IMR-90 (cell line): Measurements from ENCODE around the gene ENPP3. TPM values are rescaled to one million over a fixed set of nuclear protein-coding genes. Genes with fewer than 3 reads are reported as not detected.

Experiments
- ATAC-seq: fragments of 200-7000 bp; cut with Tn5 transposase; 2 replicates; pipeline ENCODE4 v1.9.1; 2020; ENCODE audit warnings: low read depth, mild to moderate bottlenecking, moderate library complexity
- BruUV-seq: library from RNA; stranded (reverse); fragments of 400-500 nt; replicated peaks from 2 replicates; lab custom pipeline; 2021; lab: Mats Ljungman, UMichigan
- CTCF ChIA-PET: fragments of 300-600 bp; formaldehyde crosslinking; extraction: SDS; loops from one replicate; lab custom pipeline; 2021; ENCODE audit warnings: antibody characterized with exemption; lab: Yijun Ruan, JAX
- POLR2A ChIA-PET: fragments of 300-600 bp; sonication (Branson Sonifier 250); formaldehyde crosslinking; loops from one replicate; lab custom pipeline; 2022; ENCODE audit warnings: antibody characterized with exemption; ENCODE audit not compliant: unreplicated experiment; lab: Charles Lee
- DNase-seq: peaks from one replicate; pipeline ENCODE4 v3.0.0; 2013
- H2AFZ ChIP-seq: replicated peaks from 2 replicates; pipeline ENCODE3; 2013; ENCODE audit warnings: low read length, mild to moderate bottlenecking; ENCODE audit not compliant: poor library complexity
- H2AK5ac ChIP-seq: 2 replicates; pipeline ENCODE4 v1.6.1; 2013; ENCODE audit warnings: low read depth, low read length, inconsistent platforms
- H2AK9ac ChIP-seq: replicated peaks from 2 replicates; pipeline ENCODE3; 2013; ENCODE audit warnings: mild to moderate bottlenecking, low read depth, low read length, moderate library complexity; ENCODE audit not compliant: poor library complexity
- H2BK120ac ChIP-seq: 2 replicates; pipeline ENCODE4 v1.6.1; 2013; ENCODE audit warnings: low read depth, low read length, inconsistent platforms
- H2BK15ac ChIP-seq: 3 replicates; pipeline ENCODE4 v1.6.1; 2013; ENCODE audit warnings: low read depth, low read length, inconsistent platforms
- H2BK20ac ChIP-seq: 2 replicates; pipeline ENCODE4 v1.6.1; 2013; ENCODE audit warnings: low read depth, mild to moderate bottlenecking, inconsistent platforms, low read length, moderate library complexity
- H2BK5ac ChIP-seq: 2 replicates; pipeline ENCODE4 v1.6.1; 2013; ENCODE audit warnings: mild to moderate bottlenecking, low read depth, low read length, inconsistent platforms; ENCODE audit not compliant: poor library complexity, severe bottlenecking
- H3K14ac ChIP-seq: replicated peaks from 2 replicates; pipeline ENCODE4 v1.6.1; 2013; ENCODE audit warnings: low read depth, low read length, inconsistent platforms
- H3K18ac ChIP-seq: 2 replicates; pipeline ENCODE4 v1.6.1; 2013; ENCODE audit warnings: low read depth, low read length, control low read depth
- H3K23ac ChIP-seq: 2 replicates; pipeline ENCODE4 v1.6.1; 2013; ENCODE audit warnings: low read depth, low read length, inconsistent platforms
- H3K27ac ChIP-seq: 2 replicates; pipeline ENCODE4 v1.5.1; 2013; ENCODE audit warnings: mild to moderate bottlenecking, control low read depth, low read length; ENCODE audit not compliant: insufficient read depth
- H3K27me3 ChIP-seq: 2 replicates; pipeline ENCODE4 v1.6.1; 2013; ENCODE audit warnings: low read length; ENCODE audit not compliant: control insufficient read depth, insufficient read depth
- H3K36me3 ChIP-seq: 2 replicates; pipeline ENCODE4 v1.6.1; 2013; ENCODE audit warnings: low read length, mixed read lengths; ENCODE audit not compliant: control insufficient read depth, insufficient read depth
- H3K4ac ChIP-seq: 2 replicates; pipeline ENCODE4 v1.6.1; 2013; ENCODE audit warnings: low read depth, low read length, inconsistent platforms
- H3K4me1 ChIP-seq: 2 replicates; pipeline ENCODE4 v1.6.1; 2013; ENCODE audit warnings: low read length, mixed read lengths; ENCODE audit not compliant: control insufficient read depth, insufficient read depth
- H3K4me2 ChIP-seq: 2 replicates; pipeline ENCODE4 v1.6.1; 2013; ENCODE audit warnings: low read depth, mild to moderate bottlenecking, control low read depth, low read length, moderate library complexity
- H3K4me3 ChIP-seq: 2 replicates; pipeline ENCODE4 v1.5.1; 2013; ENCODE audit warnings: low read depth, mild to moderate bottlenecking, control low read depth, low read length, moderate library complexity; ENCODE audit not compliant: insufficient read depth
- H3K56ac ChIP-seq: 2 replicates; pipeline ENCODE4 v1.6.1; 2013; ENCODE audit warnings: low read length, inconsistent platforms; ENCODE audit not compliant: insufficient read depth; ENCODE audit errors: extremely low read depth
- H3K79me1 ChIP-seq, 2 experiments: 2 replicates each; pipeline ENCODE4 v1.6.1; 2013; ENCODE audit warnings: low read length in 2 of 2, inconsistent platforms in 1 of 2, low read depth in 1 of 2
- H3K9ac ChIP-seq: 2 replicates; pipeline ENCODE4 v1.6.1; 2013; ENCODE audit warnings: low read depth, low read length, control low read depth
- H3K9me1 ChIP-seq: 2 replicates; pipeline ENCODE4 v1.6.1; 2013; ENCODE audit warnings: low read length, inconsistent platforms; ENCODE audit not compliant: insufficient read depth
- H3K9me3 ChIP-seq: 2 replicates; pipeline ENCODE4 v1.6.1; 2013; ENCODE audit warnings: low read length; ENCODE audit not compliant: control insufficient read depth, insufficient read depth
- H4K20me1 ChIP-seq: 2 replicates; pipeline ENCODE4 v1.6.1; 2013; ENCODE audit warnings: low read length, inconsistent platforms; ENCODE audit not compliant: insufficient read depth
- H4K5ac ChIP-seq: 2 replicates; pipeline ENCODE4 v1.6.1; 2013; ENCODE audit warnings: mild to moderate bottlenecking, low read depth, low read length, control low read depth
- H4K8ac ChIP-seq, 2 experiments: 2 replicates each; pipeline ENCODE4 v1.6.1; 2013; ENCODE audit warnings: low read depth in 2 of 2, low read length in 2 of 2, control low read depth in 1 of 2, inconsistent platforms in 1 of 2
- H4K91ac ChIP-seq: 2 replicates; pipeline ENCODE4 v1.6.1; 2013; ENCODE audit warnings: low read depth, low read length, inconsistent platforms; ENCODE audit not compliant: insufficient read depth
- MAFK ChIP-seq: IDR thresholded peaks from 2 replicates; pipeline ENCODE4 v1.6.1; 2012; ENCODE audit warnings: low read depth, low read length, improper control_type of control experiment
- NFE2L2 ChIP-seq: fragments of 150-350 bp; IDR thresholded peaks from 2 replicates; pipeline ENCODE4 v1.6.1; 2016; ENCODE audit warnings: low read depth, mild to moderate bottlenecking, low read length
- RCOR1 ChIP-seq: IDR thresholded peaks from 2 replicates; pipeline ENCODE4 v1.6.1; 2012; ENCODE audit warnings: mild to moderate bottlenecking, low read length, improper control_type of control experiment; ENCODE audit not compliant: insufficient replicate concordance
- WGBS, 2 experiments: methylation state at CpG; one replicate each; pipeline versions ENCODE4 v1.1.5 to v1.1.7; 2013; ENCODE audit warnings: missing lambda C conversion rate in 2 of 2; ENCODE audit not compliant: insufficient read length in 1 of 2; ENCODE audit errors: extremely low coverage in 2 of 2; 5-methylcytosine and 5-hydroxymethylcytosine counted together
- dilution Hi-C: fragments of 300-500 bp; cut with HindIII; formaldehyde crosslinking; loops from one replicate; pipeline ENCODE4 v1.14.3; 2018; ENCODE audit warnings: low sequenced_read_pairs; ENCODE audit not compliant: unreplicated experiment
- in situ Hi-C: fragments of 300-500 bp; cut with MboI; formaldehyde crosslinking; loops from 3 replicates; pipeline ENCODE4 v1.14.3; 2019; ENCODE audit warnings: low sequenced_read_pairs, inconsistent platforms, mixed read lengths
- intact Hi-C: fragments of 100-400 bp; cut with micrococcal nuclease; formaldehyde crosslinking; loops from 2 replicates; pipeline ENCODE4 v1.10.0; 2022
- polyA plus RNA-seq, 3 experiments: library from polyadenylated mRNA; depleted of rRNA; stranded (reverse); fragments of >200 nt; gene quantifications; 2 replicates each; pipeline ENCODE4 v1.2.3, GENCODE V29; 2012; ENCODE audit warnings: low replicate concordance in 1 of 3
- total RNA-seq: library from RNA; depleted of rRNA; stranded (reverse); fragments of >200 nt; gene quantifications from 2 replicates; pipeline ENCODE4 v1.2.3, GENCODE V29; 2012

The ENPP3 gene
- total and polyA plus RNA-seq, 2 of the 4 experiments (the other 2 are of a cell fraction): under 0.01 to 0.05 TPM

- H2BK20ac ChIP-seq: no peak overlapping the region
- H3K4ac ChIP-seq: no peak overlapping the region
- no peak overlapping the region for H2AFZ ChIP-seq
- H2AK5ac ChIP-seq: no peak overlapping the region
- no peak overlapping the region for H3K23ac ChIP-seq
- peaks cover 3% of the 10 kb centered on the region; the same call in 1 of the 2 replicates for H3K9me3 ChIP-seq
- H2BK15ac ChIP-seq: no peak overlapping the region
- DNase-seq (no peak), ATAC-seq (no peak)
- WGBS, 2 experiments: no CpG with 5 or more reads among the region's 5 CpGs
- H2BK120ac ChIP-seq: no peak overlapping the region
- no peak overlapping the region for H3K56ac ChIP-seq
- no peaks in the 10 kb centered on the region for H3K36me3 ChIP-seq
- no peaks in the 10 kb centered on the region for H3K27me3 ChIP-seq
- no peak overlapping the region for H3K9ac ChIP-seq
- no peak overlapping the region for H3K4me2 ChIP-seq
- H3K9me1 ChIP-seq: no peaks in the 10 kb centered on the region
- H2AK9ac ChIP-seq: no peak overlapping the region
- no peak overlapping the region for H4K8ac ChIP-seq
- dilution Hi-C loops (no loop called here), intact Hi-C loops (no loop called here), in situ Hi-C loops (no loop called here)
- no peaks in the 10 kb centered on the region for H3K79me1 ChIP-seq
- no peak overlapping the region for H2BK5ac ChIP-seq
- H3K14ac ChIP-seq: no peak overlapping the region
- H3K18ac ChIP-seq: no peak overlapping the region
- ChIA-PET CTCF (no interaction called here), POLR2A (no interaction called here)
- no TSS peak for BruUV-seq
- H3K27ac ChIP-seq: no peak overlapping the region
- no peak for TF ChIP-seq NFE2L2
- TF ChIP-seq RCOR1: no peak
- TF ChIP-seq MAFK: peak; percentile 21; the same call in 1 of the 2 replicates
- H4K20me1 ChIP-seq: no peaks in the 10 kb centered on the region
- H3K4me1 ChIP-seq: no peaks in the 10 kb centered on the region
- H4K91ac ChIP-seq: no peak overlapping the region
- H4K5ac ChIP-seq: no peak overlapping the region
- H3K4me3 ChIP-seq: no peak overlapping the region
Measured at GRCh38 chr6:131727467-131727866, 90.4 kb downstream of the ENPP3 start.
